ENCODE data around the gene TIAM1.

The TIAM1 gene

GRCh38 chr21:31264574-31264973, 79.5 kb downstream of the TIAM1 start:
- POLR2A ChIA-PET = no interaction called here
- DNase-seq (ENCODE audit: extremely low spot score) = no peak
- no peak for TF ChIP-seq CTCF (IDR thresholded peaks at IDR 0.05; ENCODE audit: control extremely low read depth, extremely low read depth, low read depth, missing control alignments)
- CTCF ChIA-PET = no interaction called here

DNA sequence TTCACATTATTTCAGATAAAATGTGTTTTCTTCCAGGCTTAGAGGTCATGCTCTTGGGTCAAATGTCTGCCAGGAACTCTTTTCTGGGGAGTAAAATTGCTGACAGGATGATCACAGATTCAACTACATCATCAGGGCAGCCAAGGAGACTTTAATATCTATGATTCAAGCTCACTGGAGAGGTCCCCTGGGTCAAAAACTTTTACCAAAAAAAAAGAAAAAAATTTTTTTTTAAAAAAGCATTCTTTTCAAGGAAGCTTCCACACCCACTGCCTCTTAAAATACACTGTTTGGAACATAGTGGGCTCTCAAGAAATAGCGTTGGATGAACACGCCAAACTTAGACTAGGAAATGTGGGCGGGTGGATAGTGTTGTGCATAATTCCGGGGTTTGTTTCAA, 81.3 kb downstream of the TIAM1 start:
- DNase-seq (ENCODE audit: extremely low spot score) = no peak
- CTCF ChIA-PET = no interaction called here
- no peak for TF ChIP-seq CTCF (IDR thresholded peaks at IDR 0.05; ENCODE audit: control extremely low read depth, extremely low read depth, low read depth, missing control alignments)
- POLR2A ChIA-PET = no interaction called here

GRCh38 chr21:31261759-31262158, 82.3 kb downstream of the TIAM1 start:
- POLR2A ChIA-PET = no interaction called here
- DNase-seq (ENCODE audit: extremely low spot score) = no peak
- TF ChIP-seq CTCF (IDR thresholded peaks at IDR 0.05; ENCODE audit: control extremely low read depth, extremely low read depth, low read depth, missing control alignments) = no peak
- CTCF ChIA-PET = no interaction called here

- ChIA-PET CTCF (no interaction called here), POLR2A (no interaction called here)
- no peak for TF ChIP-seq CTCF (IDR thresholded peaks at IDR 0.05; ENCODE audit: control extremely low read depth, extremely low read depth, low read depth, missing control alignments)
- DNase-seq (ENCODE audit: extremely low spot score) = no peak
Observed at GRCh38 chr21:31260790-31261189, 83.3 kb downstream of the TIAM1 start.

DNA sequence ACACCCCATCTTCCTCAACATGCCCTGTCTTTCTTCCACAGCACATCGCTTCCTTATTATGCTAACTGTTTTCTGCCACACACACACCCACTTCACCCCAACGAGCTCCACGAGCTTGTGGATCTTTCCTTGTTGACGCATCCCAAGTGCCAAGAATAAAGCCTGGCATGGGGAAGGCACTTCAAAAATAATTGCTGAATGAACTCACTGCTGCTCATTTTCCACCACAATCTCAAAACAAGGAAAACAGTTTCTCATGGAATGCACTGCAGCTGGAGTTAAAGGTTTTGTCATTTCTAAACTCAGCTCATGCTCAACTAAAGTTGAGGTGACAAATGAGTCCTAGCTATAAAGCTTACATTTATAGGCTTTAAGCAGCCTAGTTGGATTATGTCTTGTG, 86.0 kb downstream of the TIAM1 start:
- TF ChIP-seq CTCF (IDR thresholded peaks at IDR 0.05; ENCODE audit: control extremely low read depth, extremely low read depth, low read depth, missing control alignments) = no peak
- ChIA-PET CTCF (interaction anchor here (1.1 to 1.6 kb wide), 2 partner anchors 12 to 49 kb away, joined by 3 to 4 read pairs; no protein-coding TSS in a partner anchor), POLR2A (no interaction called here)
- DNase-seq (ENCODE audit: extremely low spot score) = no peak

GRCh38 chr21:31257265-31257664, 86.8 kb downstream of the TIAM1 start:
- ChIA-PET POLR2A (no interaction called here), CTCF (interaction anchor here (1.1 to 1.6 kb wide), 2 partner anchors 13 to 48 kb away, joined by 3 to 4 read pairs; no protein-coding TSS in a partner anchor)
- no peak for TF ChIP-seq CTCF (IDR thresholded peaks at IDR 0.05; ENCODE audit: control extremely low read depth, extremely low read depth, low read depth, missing control alignments)
- no peak for DNase-seq (ENCODE audit: extremely low spot score)

- no peak for DNase-seq (ENCODE audit: extremely low spot score)
- CTCF ChIA-PET = no interaction called here
- POLR2A ChIA-PET = no interaction called here
- no peak for TF ChIP-seq CTCF (IDR thresholded peaks at IDR 0.05; ENCODE audit: control extremely low read depth, extremely low read depth, low read depth, missing control alignments)
Observed at GRCh38 chr21:31255896-31256295, 88.2 kb downstream of the TIAM1 start.
